Neural crest cell (in vitro differentiated cells): ENCODE measurements around the gene MACROD1. TPM values are rescaled to one million over a fixed set of nuclear protein-coding genes. Genes with fewer than 3 reads are reported as not detected.

Experiments used
- DNase-seq: peaks from one replicate; pipeline ENCODE4 v3.0.0; 2021; ENCODE audit warnings: low read depth, mixed read lengths, low spot score
- H3K27ac Mint-ChIP-seq: one replicate; pipeline ENCODE4 v1.8.0; 2021; ENCODE audit warnings: mild to moderate bottlenecking, mixed read lengths; ENCODE audit not compliant: unreplicated experiment
- H3K27me3 Mint-ChIP-seq: 2 replicates; pipeline ENCODE4 v1.8.0; 2021; ENCODE audit warnings: low read depth, mild to moderate bottlenecking, mixed read lengths
- H3K36me3 Mint-ChIP-seq: 2 replicates; pipeline ENCODE4 v1.8.0; 2021; ENCODE audit warnings: low read depth, mild to moderate bottlenecking, mixed read lengths
- H3K4me1 Mint-ChIP-seq: 2 replicates; pipeline ENCODE4 v1.8.0; 2021; ENCODE audit warnings: mixed read lengths
- H3K4me3 Mint-ChIP-seq: one replicate; pipeline ENCODE4 v1.8.0; 2021; ENCODE audit warnings: mild to moderate bottlenecking, mixed read lengths
- H3K9me3 Mint-ChIP-seq: 2 replicates; pipeline ENCODE4 v1.8.0; 2021; ENCODE audit warnings: mixed read lengths
- CTCF ChIP-seq: fragments of 200-600 bp; sonication (generic); conservative IDR thresholded peaks from 2 replicates; pipeline ENCODE4 v1.5.0; 2021; ENCODE audit warnings: antibody characterized with exemption, mild to moderate bottlenecking
- total RNA-seq: library from RNA; stranded (reverse); gene quantifications from 2 replicates; pipeline ENCODE4 v1.2.1, GENCODE V29; 2021

Gene MACROD1
- total RNA-seq, 1 donor from 2014 or later = 26.1 TPM

- H3K4me1 Mint-ChIP-seq = peaks cover 33% of the 10 kb centered on the region
- no peaks in the 10 kb centered on the region for H3K36me3 Mint-ChIP-seq
- H3K9me3 Mint-ChIP-seq = no peaks in the 10 kb centered on the region
- H3K27me3 Mint-ChIP-seq = peaks cover 5% of the 10 kb centered on the region
- no peak overlapping the region for H3K27ac Mint-ChIP-seq
- no peak for DNase-seq
- H3K4me3 Mint-ChIP-seq = no peak overlapping the region
- no peak for TF ChIP-seq CTCF
These were observed 146.5 kb downstream of the MACROD1 start for GRCh38 chr11:64019106-64020037.

- Mint-ChIP-seq H3K27me3 (peaks cover 5% of the 10 kb centered on the region), H3K36me3 (no peaks in the 10 kb centered on the region)
These were observed 147.6 kb downstream of the MACROD1 start for GRCh38 chr11:64018310-64018709.

GRCh38 chr11:64017945-64018224 lies 148.0 kb downstream of the MACROD1 start:
- Mint-ChIP-seq H3K4me1 (peaks cover 35% of the 10 kb centered on the region), H3K36me3 (no peaks in the 10 kb centered on the region)

More at GRCh38 chr11:64018310-64018709, 147.6 kb downstream of the MACROD1 start:
- no peak for TF ChIP-seq CTCF
- H3K27ac Mint-ChIP-seq = no peak overlapping the region
- peaks cover 35% of the 10 kb centered on the region for H3K4me1 Mint-ChIP-seq
- DNase-seq = no peak
- H3K4me3 Mint-ChIP-seq = no peak overlapping the region
- H3K9me3 Mint-ChIP-seq = no peaks in the 10 kb centered on the region

GRCh38 chr11:64015935-64016845 lies 149.7 kb downstream of the MACROD1 start:
- no peak for TF ChIP-seq CTCF
- Mint-ChIP-seq H3K27ac (no peak overlapping the region), H3K27me3 (peaks cover 9% of the 10 kb centered on the region), H3K4me1 (peaks cover 27% of the 10 kb centered on the region), H3K9me3 (no peaks in the 10 kb centered on the region), H3K4me3 (no peak overlapping the region), H3K36me3 (no peaks in the 10 kb centered on the region)
- no peak for DNase-seq

More at GRCh38 chr11:64017945-64018224, 148.0 kb downstream of the MACROD1 start:
- TF ChIP-seq CTCF = no peak
- Mint-ChIP-seq H3K4me3 (no peak overlapping the region), H3K27me3 (peaks cover 5% of the 10 kb centered on the region), H3K27ac (no peak overlapping the region), H3K9me3 (no peaks in the 10 kb centered on the region)
- no peak for DNase-seq

- no peak overlapping the region for H3K4me3 Mint-ChIP-seq
- TF ChIP-seq CTCF = no peak
- H3K27ac Mint-ChIP-seq = peak overlapping the region; percentile 82
- no peaks in the 10 kb centered on the region for H3K9me3 Mint-ChIP-seq
- H3K4me1 Mint-ChIP-seq = peaks cover 27% of the 10 kb centered on the region
- no peaks in the 10 kb centered on the region for H3K36me3 Mint-ChIP-seq
- peaks cover 9% of the 10 kb centered on the region for H3K27me3 Mint-ChIP-seq
- DNase-seq = no peak
These were observed 150.4 kb downstream of the MACROD1 start for GRCh38 chr11:64015510-64015909.
